AG09309 (cell line): Measurements from ENCODE around the gene PVR.

Source experiments
- DNase-seq: peaks from one replicate; pipeline ENCODE4 v3.0.0-alpha.2; 2010; ENCODE audit warnings: low read depth
- H3K4me3 ChIP-seq: 2 replicates; pipeline ENCODE4 v1.5.1; 2011; ENCODE audit warnings: mild to moderate bottlenecking, low read depth, low read length, moderate library complexity; ENCODE audit not compliant: control insufficient read depth
- TF ChIP-seq, protein P1 (sequence below): IDR thresholded peaks from 2 replicates; pipeline ENCODE4 v1.5.1; 2011; ENCODE audit warnings: mild to moderate bottlenecking, low read depth, low read length, inconsistent platforms; ENCODE audit not compliant: insufficient read depth, control insufficient read depth; ENCODE audit errors: missing control alignments

Gene PVR

DNA sequence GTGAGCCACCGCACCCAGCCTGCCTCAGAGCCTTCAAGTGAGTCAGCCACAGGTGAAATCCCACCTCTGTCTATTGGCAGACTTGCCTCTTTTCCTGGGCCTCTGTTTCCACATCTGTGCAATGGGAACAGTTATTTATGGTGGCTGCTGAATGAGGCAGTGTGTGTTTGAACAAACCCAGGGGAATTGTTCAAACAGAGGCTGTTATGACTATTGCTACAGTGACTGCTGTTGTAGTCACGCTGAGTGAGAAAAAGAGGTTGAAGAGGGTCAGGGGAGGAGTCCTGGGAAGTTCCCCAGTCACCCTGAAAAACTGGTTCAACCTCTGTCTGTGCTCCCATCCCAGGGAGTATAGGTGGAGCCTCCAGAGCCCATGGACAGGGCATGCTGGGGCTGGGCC lies 27.7 kb downstream of the PVR start, which contains the start of gene CEACAM19:
Gene CEACAM19 (plus strand): TSS at position 83 of the 400 bp plus-strand sequence. CDS start 450 bp downstream, outside the sequence.
- no peak within 1 kb of the TSS for H3K4me3 ChIP-seq
- TF ChIP-seq, protein P1, sequence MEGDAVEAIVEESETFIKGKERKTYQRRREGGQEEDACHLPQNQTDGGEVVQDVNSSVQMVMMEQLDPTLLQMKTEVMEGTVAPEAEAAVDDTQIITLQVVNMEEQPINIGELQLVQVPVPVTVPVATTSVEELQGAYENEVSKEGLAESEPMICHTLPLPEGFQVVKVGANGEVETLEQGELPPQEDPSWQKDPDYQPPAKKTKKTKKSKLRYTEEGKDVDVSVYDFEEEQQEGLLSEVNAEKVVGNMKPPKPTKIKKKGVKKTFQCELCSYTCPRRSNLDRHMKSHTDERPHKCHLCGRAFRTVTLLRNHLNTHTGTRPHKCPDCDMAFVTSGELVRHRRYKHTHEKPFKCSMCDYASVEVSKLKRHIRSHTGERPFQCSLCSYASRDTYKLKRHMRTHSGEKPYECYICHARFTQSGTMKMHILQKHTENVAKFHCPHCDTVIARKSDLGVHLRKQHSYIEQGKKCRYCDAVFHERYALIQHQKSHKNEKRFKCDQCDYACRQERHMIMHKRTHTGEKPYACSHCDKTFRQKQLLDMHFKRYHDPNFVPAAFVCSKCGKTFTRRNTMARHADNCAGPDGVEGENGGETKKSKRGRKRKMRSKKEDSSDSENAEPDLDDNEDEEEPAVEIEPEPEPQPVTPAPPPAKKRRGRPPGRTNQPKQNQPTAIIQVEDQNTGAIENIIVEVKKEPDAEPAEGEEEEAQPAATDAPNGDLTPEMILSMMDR: no peak
- DNase-seq: no peak

DNA sequence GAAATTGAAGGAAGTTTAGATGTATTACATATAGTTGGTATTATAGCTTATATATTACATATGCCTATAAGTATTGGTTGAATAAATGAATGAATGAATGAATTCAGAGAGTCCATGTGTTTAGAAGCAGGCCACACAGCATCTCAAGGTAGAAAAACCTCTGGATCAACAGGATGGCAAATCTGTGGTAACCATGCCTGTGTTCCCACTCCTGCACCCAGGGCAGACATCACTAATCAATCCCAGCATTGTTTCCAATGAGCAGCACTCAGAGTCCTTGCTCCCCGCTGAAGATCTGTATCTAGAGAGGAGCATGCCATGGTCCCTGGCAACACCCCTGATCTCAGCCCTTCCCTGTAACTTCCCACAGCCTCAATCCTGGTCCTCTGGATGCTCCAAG lies 28.5 kb downstream of the PVR start:
- TF ChIP-seq, protein P1: no peak
- DNase-seq: no peak

DNA sequence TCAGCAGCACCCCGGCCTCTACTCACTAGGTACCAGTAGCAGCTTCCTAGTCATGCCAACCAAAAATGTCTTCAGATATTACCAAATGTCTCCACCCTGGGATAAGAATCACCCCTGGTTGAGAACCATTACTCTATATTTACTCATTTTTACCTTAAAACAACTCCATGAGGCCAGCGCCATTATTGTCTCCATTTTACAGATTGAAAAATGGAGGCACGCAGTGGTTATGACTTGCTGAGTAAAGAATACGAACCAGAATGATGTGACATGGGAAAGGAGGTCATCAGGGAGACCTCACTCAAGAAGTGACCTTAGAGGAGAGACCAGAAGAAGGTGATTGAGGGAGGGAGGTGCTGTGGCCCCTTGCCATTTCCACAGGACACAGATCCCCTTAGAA lies 29.8 kb downstream of the PVR start:
- no peak for DNase-seq
- TF ChIP-seq, protein P1: no peak
- no peak overlapping the region for H3K4me3 ChIP-seq

More for the DNA sequence above, 28.5 kb downstream of the PVR start:
- no peak overlapping the region for H3K4me3 ChIP-seq

DNA sequence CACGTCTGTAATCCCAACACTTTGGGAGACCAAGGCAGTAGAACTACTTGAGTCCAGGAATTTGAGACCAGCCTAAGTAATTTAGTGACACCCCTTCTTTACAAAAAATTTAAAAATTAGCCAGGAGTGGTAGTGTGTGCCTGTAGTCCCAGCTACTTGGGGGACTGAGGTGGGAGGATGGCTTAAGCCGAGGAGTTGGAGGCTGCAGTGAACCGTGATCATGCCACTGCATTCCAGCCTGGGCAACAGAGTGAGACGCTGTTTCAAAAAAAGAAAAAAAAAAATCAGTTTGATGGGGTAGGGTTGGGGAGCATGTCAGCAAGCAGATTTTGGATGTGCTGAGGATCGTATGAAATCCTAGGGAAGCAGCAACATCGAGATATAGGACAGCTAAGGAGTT lies 31.8 kb downstream of the PVR start:
- H3K4me3 ChIP-seq: no peak overlapping the region
- TF ChIP-seq, protein P1: no peak
- no peak for DNase-seq

DNA sequence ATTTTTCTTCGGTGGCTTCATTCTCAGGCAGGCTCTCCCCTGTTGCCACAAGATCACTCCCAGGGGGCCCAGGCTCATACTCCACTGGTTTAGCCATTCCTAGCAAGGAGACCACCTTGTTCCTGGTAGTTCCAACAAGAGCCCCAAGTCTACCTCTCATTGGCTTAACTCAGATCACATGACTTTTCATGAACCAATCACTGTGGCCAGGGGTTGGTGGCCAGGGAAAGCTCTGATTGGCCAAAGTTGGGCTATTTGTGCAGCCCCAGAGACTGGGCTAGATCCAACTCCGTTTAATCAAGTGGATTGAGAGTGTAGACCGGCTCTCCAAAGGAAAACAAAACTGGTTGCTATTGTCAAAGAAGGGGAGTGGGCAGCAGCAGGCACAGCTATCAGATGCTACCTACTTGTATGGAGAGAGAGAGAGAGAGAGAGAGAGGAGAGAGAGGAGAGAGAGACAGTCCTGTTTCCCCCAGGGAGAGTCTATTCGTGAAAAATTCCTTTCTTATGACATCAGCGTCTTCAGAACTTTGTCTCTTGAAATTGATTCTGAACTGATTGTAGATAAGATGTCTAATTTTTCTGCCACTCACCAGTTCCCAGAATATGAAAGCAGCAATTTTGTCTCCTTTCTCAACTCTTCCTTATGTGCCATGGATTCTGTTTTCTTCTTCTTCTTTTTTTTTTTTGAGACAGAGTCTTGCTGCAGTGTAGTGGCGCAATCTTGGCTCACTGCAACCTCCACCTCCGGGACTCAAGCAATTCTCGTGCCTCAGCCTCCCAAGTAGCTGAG lies 33.5 kb downstream of the PVR start:
- no peak for DNase-seq
- no peak overlapping the region for H3K4me3 ChIP-seq
- TF ChIP-seq, protein P1: no peak

DNA sequence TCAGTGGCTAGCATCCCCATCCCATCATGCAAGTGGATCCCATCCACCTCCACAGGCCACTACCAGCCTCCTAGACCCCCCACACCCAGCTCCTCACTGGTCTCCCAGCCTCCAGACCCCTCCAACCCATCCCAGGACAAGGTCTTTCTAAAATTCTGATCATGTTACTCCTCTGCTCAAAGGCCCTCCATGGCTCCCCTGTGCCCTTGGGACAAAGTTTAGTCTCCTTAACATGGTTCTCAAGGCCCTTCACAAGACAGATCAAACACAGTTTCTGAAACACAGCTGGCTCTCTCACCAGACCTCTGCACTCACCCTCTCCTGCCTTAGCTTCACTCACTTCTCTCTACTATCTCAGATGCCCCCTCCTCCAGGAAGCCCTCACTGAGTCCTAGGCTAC lies 36.8 kb downstream of the PVR start:
- TF ChIP-seq, protein P1: no peak
- H3K4me3 ChIP-seq: no peak overlapping the region
- DNase-seq: no peak
